NCI-H2196 treated with DMSO at 0.1 percent for 48 hours (cell line): ENCODE measurements around the gene ERO1A.

ENCODE experiments used
- DNase-seq: peaks from one replicate; lab custom pipeline; 2025; ENCODE audit not compliant: unreplicated experiment; lab: John Stamatoyannopoulos, UW

Gene ERO1A

DNA sequence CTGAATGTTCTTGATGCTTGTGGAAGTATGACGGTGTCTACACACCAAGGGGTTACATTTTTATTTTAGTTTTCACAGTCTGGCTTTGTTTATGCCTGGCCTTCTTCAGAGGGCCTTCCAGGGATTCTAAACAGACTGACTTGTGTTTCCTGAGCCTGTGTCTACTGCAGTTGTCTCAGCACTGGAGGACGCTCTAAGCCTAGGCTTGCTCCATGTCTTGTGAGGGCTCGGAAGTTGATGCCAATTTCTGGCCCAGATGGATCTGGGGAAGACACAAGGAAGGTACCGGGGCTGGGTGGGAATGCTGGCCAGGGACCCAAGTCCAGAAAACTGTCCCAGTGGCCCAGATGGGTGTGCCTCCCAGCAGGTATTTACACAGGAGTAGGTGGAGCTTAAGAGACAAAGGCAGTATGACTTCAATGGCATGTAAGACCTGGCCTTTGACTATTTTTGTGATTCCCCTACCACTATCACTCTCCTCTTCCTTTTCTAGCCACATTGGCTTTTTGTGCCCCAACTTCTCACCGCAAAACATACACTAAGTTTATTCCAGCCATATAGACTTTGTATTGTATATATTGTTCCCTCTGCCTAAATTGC, 85.8 kb downstream of the ERO1A start:
- no peak for DNase-seq

DNA sequence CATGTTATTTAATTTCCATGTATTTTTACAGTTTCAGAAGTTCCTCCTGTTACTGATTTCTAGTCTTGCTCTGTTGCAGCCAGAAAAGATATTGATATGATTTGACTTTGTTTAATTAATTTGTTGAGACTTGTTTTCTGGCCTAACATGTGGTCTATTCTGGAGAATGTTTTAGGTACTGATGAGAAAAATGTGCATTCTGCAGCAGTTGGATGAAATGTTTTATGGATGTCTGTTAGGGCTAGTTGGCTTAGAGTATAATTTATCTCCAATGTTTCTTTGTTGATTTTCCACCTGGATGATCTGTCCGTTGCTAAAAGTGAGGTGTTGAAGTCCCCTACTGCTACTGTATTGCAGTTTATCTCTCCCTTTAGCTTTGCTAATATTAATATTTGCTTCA, 88.3 kb downstream of the ERO1A start:
- DNase-seq: no peak

GRCh38 chr14:52602131-52602530, 93.2 kb downstream of the ERO1A start:
- DNase-seq: no peak

- no peak for DNase-seq
Observed at GRCh38 chr14:52599974-52600373, 95.4 kb downstream of the ERO1A start.

GRCh38 chr14:52598568-52598967, 96.8 kb downstream of the ERO1A start:
- no peak for DNase-seq

DNA sequence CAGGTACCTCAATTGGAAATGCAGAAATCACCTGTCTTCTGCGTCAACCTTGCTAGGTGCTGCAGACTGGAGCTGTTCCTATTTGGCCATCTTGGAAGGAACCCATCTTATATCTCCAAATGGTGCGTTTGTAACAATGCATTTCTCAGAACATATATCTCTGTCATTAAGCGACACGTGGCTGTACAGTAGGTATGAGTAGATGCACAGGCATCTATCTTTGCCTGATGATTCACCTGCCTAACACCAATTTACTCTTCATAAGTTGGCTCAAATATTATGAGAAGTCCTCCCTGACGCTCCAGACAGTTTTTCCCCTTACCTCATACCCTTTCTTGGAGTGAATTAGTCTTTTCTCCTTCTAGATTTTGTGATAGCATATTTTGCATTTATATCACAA, 98.5 kb downstream of the ERO1A start:
- DNase-seq: no peak

DNA sequence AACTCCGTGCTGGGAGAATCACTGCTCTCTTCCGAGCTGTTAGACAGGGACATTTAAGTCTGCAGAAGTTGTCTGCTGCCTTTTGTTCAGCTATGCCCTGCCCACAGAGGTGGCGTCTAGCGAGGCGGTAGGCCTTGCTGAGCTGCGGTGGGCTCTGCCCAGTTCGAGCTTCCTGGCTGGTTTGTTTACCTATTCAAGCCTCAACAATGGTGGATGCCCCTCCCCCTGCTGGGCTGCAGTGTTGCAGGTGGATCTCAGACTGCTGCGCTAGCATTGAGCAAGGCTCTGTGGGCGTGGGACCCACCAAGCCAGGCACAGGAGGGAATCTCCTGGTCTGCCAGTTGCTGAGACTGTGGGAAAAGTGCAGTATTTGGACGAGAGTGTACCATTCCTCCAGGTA, 99.0 kb downstream of the ERO1A start:
- no peak for DNase-seq

- no peak for DNase-seq
Observed at GRCh38 chr14:52590318-52590717, 105.0 kb downstream of the ERO1A start.
